ENCODE measurements around the gene KRTAP10-2. TPM values are rescaled to one million over a fixed set of nuclear protein-coding genes. Genes with fewer than 3 reads are reported as not detected.

KRTAP10-2 gene
- total and polyA plus RNA-seq, 9 of the 15 experiments (the other 6 are each of a cell fraction or from before 2014, with no cell fraction given), result not detected

GRCh38 chr21:44583089-44583799 is 31.9 kb upstream of the KRTAP10-2 start:
- CTCF ChIA-PET (ENCODE audit: low intra/inter-chr PET ratio), result no interaction called here
- BruUV-seq (replicated peaks), result no TSS peak

More at GRCh38 chr21:44583089-44583799, 31.9 kb upstream of the KRTAP10-2 start:
- H3K9me3 ChIP-seq (replicated peaks; ENCODE audit: control insufficient read depth, insufficient read depth, low read depth, low read length), result peaks cover 3% of the 10 kb centered on the region; the same call in 1 of the 2 replicates
- H3K9ac ChIP-seq (ENCODE audit: insufficient read depth in 1 of 2, low read depth in 2 of 2, low read length in 2 of 2), result no peak overlapping the region
- no peaks in the 10 kb centered on the region for H3K9me1 ChIP-seq (ENCODE audit: control insufficient read depth, insufficient read depth, low read length)
- ATAC-seq (no peak), DNase-seq (ENCODE audit: extremely low read depth in 1 of 4, low spot score in 3 of 4) (no peak), FAIRE-seq (peak; percentile 29)
- no peaks in the 10 kb centered on the region for H3K79me2 ChIP-seq (ENCODE audit: control insufficient read depth, insufficient read depth, low read length)
- no peak for TF ChIP-seq HNRNPL (IDR thresholded peaks at IDR 0.05; ENCODE audit: low read depth, low read length)
- peak; percentile 31; the same call in 1 of the 2 replicates for TF ChIP-seq BHLHE40 (IDR thresholded peaks at IDR 0.05; ENCODE audit: low read length)
- peak; percentile 61 for TF ChIP-seq REST (IDR thresholded peaks at IDR 0.05; ENCODE audit: borderline replicate concordance)
- no peak for TF ChIP-seq REST (CRISPR knock-in tag; IDR thresholded peaks at IDR 0.05; ENCODE audit: low read depth)
- TF ChIP-seq CC2D1A (IDR thresholded peaks at IDR 0.05), result no peak
- TF ChIP-seq WHSC1 (IDR thresholded peaks at IDR 0.05; ENCODE audit: low read length), result no peak
- TF ChIP-seq ZBTB12 (CRISPR knock-in tag; IDR thresholded peaks at IDR 0.05), result no peak
- TF ChIP-seq CREM (IDR thresholded peaks at IDR 0.05; ENCODE audit: low read depth), result no peak
- no peak for TF ChIP-seq ZZZ3 (IDR thresholded peaks at IDR 0.05)
- in situ Hi-C loops (cut with MboI) (no loop called here), intact Hi-C loops (cut with micrococcal nuclease) (no loop called here)
- no peak overlapping the region for H2AFZ ChIP-seq (ENCODE audit: low read depth, low read length)
- H3K4me1 ChIP-seq (replicated peaks in 1 of 2; ENCODE audit: control insufficient read depth in 2 of 2, insufficient read depth in 2 of 2, low read length in 2 of 2), result no peaks in the 10 kb centered on the region; a peak in 2 of 5 replicates
- H3K27ac ChIP-seq (ENCODE audit: extremely low read depth, low read depth, low read length), result no peak overlapping the region
- no peak overlapping the region for H3K4me2 ChIP-seq (ENCODE audit: insufficient read depth, low read length)
- no peaks in the 10 kb centered on the region for H3K36me3 ChIP-seq (ENCODE audit: control insufficient read depth, insufficient read depth, low read length)
- POLR2A ChIA-PET, result interaction anchor here (0.8 to 1.6 kb wide), 2 partner anchors 13 to 95 kb away, joined by 3 to 4 read pairs; no protein-coding TSS in a partner anchor
- WGBS (ENCODE audit: insufficient coverage, low coverage, missing lambda C conversion rate), result 17% methylated on average over 11 of the region's 11 CpGs
- H3K4me3 ChIP-seq, result no peak overlapping the region
- no peaks in the 10 kb centered on the region for H4K20me1 ChIP-seq (replicated peaks; ENCODE audit: control insufficient read depth, insufficient read depth, low read length)
- H3K27me3 ChIP-seq (ENCODE audit: control insufficient read depth in 2 of 2, insufficient read depth in 2 of 2, low read length in 2 of 2), result peaks cover 0 to 6% of the 10 kb centered on the region in 2 experiments; a peak in 1 of 5 replicates

Measured in K562 (cell line).